Stimulated activated CD4-positive, alpha-beta T cell treated with anti-CD3 and anti-CD28 coated beads, Interleukin-12 subunit alpha, Interleukin-12 subunit beta, amount 100 ng/mL, for 48 hours (primary cell): ENCODE measurements around the gene BAD.
"Not testable (repeated sequence)": the region's sequence is repeated elsewhere in the genome, so short reads cannot be mapped to it uniquely, and the experiment has no call there.

ENCODE experiments used
- DNase-seq, 3 donors: peaks; one replicate each; pipeline ENCODE4 v3.0.0-alpha.2; 2020; ENCODE audit warnings: low read depth in 2 of 3, low spot score in 1 of 3

BAD gene

GRCh38 chr11:64284048-64284961, at the start of gene BAD:
BAD (minus strand) TSS chr11:64284665; CDS start chr11:64284368, 297 bp downstream.
- DNase-seq: peak; percentile 89 to 92 (median 91)

- no peak for DNase-seq
Measured at GRCh38 chr11:64333556-64333955, 49.1 kb upstream of the BAD start.

- peak; percentile 62 to 75 (median 70) for DNase-seq
Measured at GRCh38 chr11:64331569-64332371, 47.3 kb upstream of the BAD start.

GRCh38 chr11:64330888-64331287, 46.4 kb upstream of the BAD start:
- DNase-seq: no peak

- no peak for DNase-seq
Measured at GRCh38 chr11:64327993-64328392, 43.5 kb upstream of the BAD start.

- no peak for DNase-seq
Measured at GRCh38 chr11:64327375-64327774, 42.9 kb upstream of the BAD start.

GRCh38 chr11:64324692-64325469, 40.4 kb upstream of the BAD start:
- DNase-seq: no peak

GRCh38 chr11:64323984-64324383, 39.5 kb upstream of the BAD start:
- not testable (repeated sequence) for DNase-seq

- DNase-seq: no peak
Measured at GRCh38 chr11:64323373-64323772, 38.9 kb upstream of the BAD start.

- no peak for DNase-seq
Measured at GRCh38 chr11:64322925-64323260, 38.4 kb upstream of the BAD start.

GRCh38 chr11:64321533-64321932, 37.1 kb upstream of the BAD start:
- DNase-seq: no peak

GRCh38 chr11:64321026-64321425, 36.6 kb upstream of the BAD start:
- no peak for DNase-seq

GRCh38 chr11:64320556-64320955, 36.1 kb upstream of the BAD start:
- no peak for DNase-seq

GRCh38 chr11:64318766-64319761, 34.6 kb upstream of the BAD start:
- DNase-seq: no peak

- DNase-seq: peak; percentile 89 to 94 (median 92)
Measured at GRCh38 chr11:64317961-64318765, 33.7 kb upstream of the BAD start, which contains the start of gene PRDX5. PRDX5 (plus strand) TSS chr11:64318121; CDS start chr11:64318216, 95 bp downstream.

GRCh38 chr11:64317325-64317960, 33.0 kb upstream of the BAD start, which contains the start of gene TRMT112:
TRMT112 (minus strand) TSS chr11:64317559; CDS start chr11:64317526, 33 bp downstream.
- DNase-seq: peak; percentile 93 to 96 (median 94)

GRCh38 chr11:64316672-64317324, 32.3 kb upstream of the BAD start:
- DNase-seq: peak in 1 of 3 donors; percentile 20
